Activated naive CD4-positive, alpha-beta T cell treated with anti-CD3 and anti-CD28 coated beads, Interleukin-2, amount 50 U/mL, for 24 hours (primary cell): Measurements from ENCODE around the gene FNBP1L.

Source experiments
- H3K27ac Mint-ChIP-seq: one replicate; pipeline ENCODE4 v1.8.0; 2021; ENCODE audit warnings: mild to moderate bottlenecking, mixed read lengths
- H3K27me3 Mint-ChIP-seq: one replicate; pipeline ENCODE4 v1.8.0; 2021; ENCODE audit warnings: mixed read lengths
- H3K36me3 Mint-ChIP-seq: one replicate; pipeline ENCODE4 v1.8.0; 2021; ENCODE audit warnings: mixed read lengths
- H3K4me1 Mint-ChIP-seq: one replicate; pipeline ENCODE4 v1.8.0; 2021; ENCODE audit warnings: mixed read lengths
- H3K4me3 Mint-ChIP-seq: one replicate; pipeline ENCODE4 v1.8.0; 2021; ENCODE audit warnings: mild to moderate bottlenecking, mixed read lengths
- H3K9me3 Mint-ChIP-seq: one replicate; pipeline ENCODE4 v1.8.0; 2021; ENCODE audit warnings: mixed read lengths

FNBP1L gene

DNA sequence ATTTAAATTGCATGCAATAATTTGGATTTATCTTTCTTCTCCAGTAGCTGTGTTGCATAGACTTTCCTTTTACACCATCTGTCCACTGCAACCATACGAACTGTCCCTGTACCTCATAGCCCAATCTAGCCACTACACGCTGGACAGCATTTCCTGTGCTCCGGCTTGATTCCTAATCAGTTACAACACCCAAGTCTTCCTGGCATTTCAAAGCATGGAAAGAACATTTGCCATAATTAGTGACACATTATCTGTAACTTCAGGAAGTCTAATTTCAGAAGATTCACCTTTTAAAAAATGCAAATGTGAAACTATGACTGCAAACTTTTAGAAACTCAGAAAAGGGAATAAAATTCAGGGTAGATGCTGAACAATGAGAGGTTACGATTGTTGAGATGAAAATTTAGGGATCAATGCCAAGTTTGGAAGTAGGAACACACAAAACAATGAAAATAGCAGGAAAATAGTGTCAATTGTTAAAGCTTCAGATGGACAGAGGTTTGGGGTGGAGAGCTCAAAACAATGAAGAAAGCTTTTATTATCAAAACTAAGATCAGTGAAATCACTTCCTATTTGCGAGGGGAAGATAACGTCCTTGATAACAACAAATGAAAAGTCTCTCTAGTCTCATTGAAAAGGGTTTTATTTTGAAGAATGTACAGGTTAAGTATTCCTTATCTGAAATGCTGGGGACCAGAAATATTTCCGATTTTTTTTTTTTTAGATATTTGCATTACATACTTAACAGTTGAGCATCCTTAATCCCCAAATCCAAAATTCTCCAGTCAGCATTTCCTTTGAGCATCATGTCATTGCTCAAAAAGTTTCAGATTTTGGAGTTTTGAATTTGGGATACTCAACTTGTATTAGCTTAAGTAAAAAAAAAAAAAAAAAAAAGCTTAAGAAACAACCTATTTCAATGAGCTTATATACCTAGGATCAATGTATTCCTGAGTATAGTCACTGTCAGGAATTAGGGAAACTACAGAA is 107.3 kb downstream of the FNBP1L start:
- H3K9me3 Mint-ChIP-seq = no peaks in the 10 kb centered on the region
- no peak overlapping the region for H3K4me3 Mint-ChIP-seq
- H3K4me1 Mint-ChIP-seq = peaks cover 15% of the 10 kb centered on the region
- H3K27me3 Mint-ChIP-seq = peaks cover 6% of the 10 kb centered on the region
- no peak overlapping the region for H3K27ac Mint-ChIP-seq
- no peaks in the 10 kb centered on the region for H3K36me3 Mint-ChIP-seq

DNA sequence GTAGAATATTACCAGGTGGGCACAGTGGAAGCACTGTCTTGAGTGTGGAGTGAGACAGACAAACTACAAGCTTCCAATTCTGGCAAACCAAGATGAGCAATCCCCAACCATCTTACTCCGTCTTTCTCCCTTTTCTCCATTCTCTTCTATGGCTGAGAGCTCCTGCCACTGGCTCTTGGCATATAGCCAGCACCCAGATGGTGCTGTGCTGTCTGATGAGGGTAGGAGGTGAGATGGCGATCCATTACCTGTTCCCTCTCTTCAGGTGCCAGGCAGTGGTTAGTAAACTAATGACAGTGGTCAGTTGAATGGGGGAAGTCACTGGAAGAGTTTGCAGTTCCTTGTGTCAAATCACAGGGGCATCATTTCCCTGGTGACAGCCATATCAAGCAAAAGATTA is 108.4 kb downstream of the FNBP1L start:
- H3K4me3 Mint-ChIP-seq = no peak overlapping the region
- H3K27me3 Mint-ChIP-seq = peaks cover 8% of the 10 kb centered on the region
- no peaks in the 10 kb centered on the region for H3K36me3 Mint-ChIP-seq
- H3K27ac Mint-ChIP-seq = no peak overlapping the region
- no peaks in the 10 kb centered on the region for H3K9me3 Mint-ChIP-seq
- H3K4me1 Mint-ChIP-seq = peaks cover 15% of the 10 kb centered on the region

DNA sequence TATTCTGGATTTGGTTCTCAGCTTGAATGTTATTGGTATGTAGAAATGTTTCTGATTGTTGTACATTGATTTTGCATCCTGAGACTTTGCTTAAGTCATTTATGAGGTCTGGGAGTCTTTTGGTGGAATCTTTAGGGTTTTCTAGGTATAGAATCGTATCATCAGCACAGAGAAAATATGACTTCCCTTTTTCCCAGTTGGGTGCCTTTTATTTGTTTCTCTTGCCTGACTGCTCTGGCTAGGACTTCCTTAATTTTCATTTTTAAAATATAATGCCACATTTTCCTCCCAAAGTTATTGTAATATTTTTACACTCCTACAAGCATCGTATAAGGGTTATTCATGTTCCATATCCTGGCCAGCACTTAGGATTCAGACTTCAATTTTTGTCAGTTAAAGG is 111.1 kb downstream of the FNBP1L start:
- Mint-ChIP-seq H3K27ac (no peak overlapping the region), H3K4me1 (peaks cover 14% of the 10 kb centered on the region), H3K27me3 (peaks cover 2% of the 10 kb centered on the region), H3K36me3 (no peaks in the 10 kb centered on the region), H3K9me3 (no peaks in the 10 kb centered on the region), H3K4me3 (no peak overlapping the region)

DNA sequence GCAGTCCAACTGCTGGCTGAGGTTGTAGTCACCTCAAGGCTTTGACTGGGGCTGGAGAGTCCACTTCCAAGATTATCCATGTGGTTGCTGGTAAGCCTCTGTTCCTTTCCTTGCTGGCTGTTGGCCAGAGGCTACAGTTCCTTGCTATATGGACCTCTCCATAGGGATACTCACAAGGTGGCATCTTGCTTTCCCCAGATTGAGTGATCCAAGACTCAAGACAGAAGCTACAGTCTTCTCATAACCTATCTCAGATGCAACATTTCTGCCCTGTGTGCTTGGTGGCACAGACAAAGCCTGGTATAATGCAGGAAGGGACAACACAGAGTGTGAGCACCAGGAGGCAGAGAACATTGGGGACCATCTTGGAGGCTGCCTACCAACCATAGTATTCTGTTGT is 111.8 kb downstream of the FNBP1L start:
- Mint-ChIP-seq H3K4me1 (peaks cover 8% of the 10 kb centered on the region), H3K9me3 (no peaks in the 10 kb centered on the region), H3K27me3 (peaks cover 2% of the 10 kb centered on the region), H3K36me3 (no peaks in the 10 kb centered on the region), H3K27ac (no peak overlapping the region), H3K4me3 (no peak overlapping the region)

DNA sequence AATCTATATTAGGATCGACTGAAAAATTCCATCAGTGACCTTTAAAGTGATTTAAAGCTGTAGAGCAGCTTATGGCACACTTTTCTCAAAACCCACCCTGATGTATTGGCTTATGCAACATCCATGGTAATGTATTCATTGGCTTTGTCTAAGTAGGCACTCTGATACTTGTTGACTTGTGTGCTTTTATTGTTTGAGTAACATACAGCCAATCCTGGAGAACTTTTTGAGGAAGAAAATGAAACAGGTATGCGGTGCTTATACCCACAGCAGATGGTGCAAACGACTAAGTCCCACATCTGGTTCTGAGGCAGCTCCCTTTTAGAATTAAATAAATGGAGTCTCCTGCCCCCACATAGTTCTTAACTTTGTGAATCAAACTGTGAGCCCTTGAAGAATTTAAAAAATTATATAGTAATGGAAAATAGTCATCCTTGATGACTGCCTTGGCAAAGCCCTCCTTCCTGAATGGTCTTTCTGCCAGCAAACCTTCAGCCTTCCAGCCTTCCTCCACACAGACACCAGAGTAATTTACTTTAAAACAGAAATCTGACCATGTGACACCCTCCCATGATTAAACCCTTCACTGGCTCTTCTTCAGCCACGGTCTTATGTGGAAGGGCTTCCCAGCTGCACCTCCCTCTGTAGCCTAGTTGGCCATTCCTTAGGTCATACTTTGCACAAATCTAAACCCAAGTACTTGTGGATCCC is 117.7 kb downstream of the FNBP1L start:
- no peaks in the 10 kb centered on the region for H3K4me1 Mint-ChIP-seq
- H3K27ac Mint-ChIP-seq = no peak overlapping the region

DNA sequence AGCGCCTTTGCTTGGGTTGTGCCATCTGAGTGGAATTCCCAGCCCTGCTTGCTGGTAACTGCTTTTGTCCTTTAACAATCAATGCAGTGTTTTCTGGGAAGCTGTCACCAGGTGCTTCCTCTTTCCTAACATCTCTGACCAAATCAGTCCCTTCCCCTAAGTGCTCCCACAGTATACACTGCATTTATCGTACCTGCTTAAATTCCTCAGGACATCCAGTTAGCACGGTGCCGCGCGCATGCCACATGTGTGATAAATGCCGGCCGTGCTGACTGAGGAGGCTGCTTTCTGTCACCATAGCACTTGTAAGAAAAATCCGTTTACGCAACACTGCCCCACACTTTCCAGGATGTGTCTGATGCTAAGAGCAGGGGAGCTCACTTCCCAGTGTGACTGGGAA is 118.3 kb downstream of the FNBP1L start:
- Mint-ChIP-seq H3K36me3 (no peaks in the 10 kb centered on the region), H3K27me3 (no peaks in the 10 kb centered on the region), H3K4me3 (no peak overlapping the region), H3K4me1 (no peaks in the 10 kb centered on the region), H3K9me3 (no peaks in the 10 kb centered on the region), H3K27ac (no peak overlapping the region)

More for the DNA sequence above, 117.7 kb downstream of the FNBP1L start:
- Mint-ChIP-seq H3K36me3 (no peaks in the 10 kb centered on the region), H3K4me3 (no peak overlapping the region), H3K27me3 (no peaks in the 10 kb centered on the region), H3K9me3 (no peaks in the 10 kb centered on the region)

DNA sequence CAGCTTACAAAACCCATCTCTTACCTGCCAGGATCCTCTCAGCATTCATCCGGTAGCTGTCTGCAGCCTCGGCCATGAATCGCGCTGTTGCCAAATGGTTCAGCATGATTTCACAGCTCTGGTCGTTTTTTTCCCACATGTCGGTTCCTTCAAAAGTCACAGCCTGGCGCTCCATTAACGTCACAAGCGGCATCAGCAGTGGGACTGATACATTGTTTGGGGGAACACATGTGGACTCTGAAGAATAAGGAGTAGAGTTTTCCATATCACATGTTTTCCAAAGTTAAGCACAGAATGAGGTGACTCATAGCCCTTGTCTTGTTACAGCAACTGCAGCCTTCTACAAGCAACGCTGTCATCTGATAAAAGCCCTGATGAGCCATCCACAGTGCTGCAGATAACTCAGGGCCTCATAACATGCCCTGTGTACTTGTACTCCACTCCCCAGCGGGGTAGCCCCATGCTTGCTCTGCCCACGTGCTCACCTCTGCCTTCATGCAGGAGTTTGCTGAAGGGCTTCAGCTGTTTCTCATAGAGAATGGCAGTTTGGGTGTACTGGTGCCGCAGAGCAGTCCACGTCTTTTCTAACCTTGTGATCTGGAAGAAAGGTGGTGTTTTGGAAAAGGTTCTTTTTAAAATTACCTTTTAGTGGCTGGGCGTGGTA is 119.5 kb downstream of the FNBP1L start:
- H3K4me3 Mint-ChIP-seq = no peak overlapping the region
- no peaks in the 10 kb centered on the region for H3K36me3 Mint-ChIP-seq
- no peaks in the 10 kb centered on the region for H3K9me3 Mint-ChIP-seq
- H3K27me3 Mint-ChIP-seq = no peaks in the 10 kb centered on the region
- no peaks in the 10 kb centered on the region for H3K4me1 Mint-ChIP-seq
- H3K27ac Mint-ChIP-seq = no peak overlapping the region

DNA sequence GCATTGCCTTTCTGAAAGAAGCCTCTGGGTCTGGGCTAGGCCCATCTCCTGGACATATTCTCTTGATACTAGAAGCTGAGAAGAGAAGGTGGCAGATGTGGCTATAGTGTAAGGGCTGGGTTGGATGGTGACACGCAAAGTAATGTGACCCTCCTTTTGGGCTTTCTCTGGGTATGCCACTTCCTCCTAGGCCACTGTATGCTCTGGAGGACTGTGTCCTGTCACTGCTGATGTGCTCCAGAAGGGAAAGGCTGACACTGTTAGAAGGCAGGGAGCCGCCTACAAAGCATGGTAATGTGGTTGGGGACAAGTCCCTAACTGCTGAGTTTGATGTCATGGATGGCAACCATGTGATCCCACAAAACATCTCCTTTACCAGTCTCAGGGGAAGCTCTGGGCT is 121.6 kb downstream of the FNBP1L start:
- Mint-ChIP-seq H3K4me1 (no peaks in the 10 kb centered on the region), H3K9me3 (no peaks in the 10 kb centered on the region), H3K27ac (no peak overlapping the region), H3K36me3 (no peaks in the 10 kb centered on the region), H3K4me3 (no peak overlapping the region), H3K27me3 (no peaks in the 10 kb centered on the region)

DNA sequence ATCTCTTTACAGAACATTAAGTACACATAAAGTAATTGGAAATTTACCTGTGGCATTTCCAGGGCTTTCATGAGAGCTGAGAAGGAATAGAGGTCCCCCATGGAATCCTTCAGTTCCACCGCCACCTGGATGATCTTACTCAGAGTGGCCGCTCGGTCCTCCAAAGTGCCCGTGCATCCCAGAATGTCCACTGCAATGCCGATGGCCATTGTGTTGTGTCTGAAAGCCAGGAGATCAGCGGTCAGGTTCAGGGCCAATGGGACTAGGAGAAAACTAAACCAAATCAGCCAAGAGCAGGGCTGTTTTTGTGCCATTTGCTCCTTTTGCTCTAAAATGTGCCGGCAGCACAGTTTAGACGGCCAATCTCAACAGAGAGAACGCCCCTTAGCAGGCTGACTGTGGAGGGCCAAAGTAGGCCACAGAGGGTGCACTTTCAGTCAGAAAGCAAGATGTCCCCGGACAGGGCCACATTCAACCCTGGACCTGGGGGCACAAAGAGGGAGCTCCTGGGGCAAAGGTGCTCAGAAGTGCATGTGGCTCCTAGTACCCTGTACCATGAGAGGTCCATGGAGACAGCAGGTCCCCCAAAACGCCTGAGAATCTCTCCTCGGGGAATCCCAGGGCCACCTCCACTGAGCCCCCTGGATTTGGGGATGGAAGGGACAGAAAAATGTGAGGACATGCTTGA is 123.8 kb downstream of the FNBP1L start:
- Mint-ChIP-seq H3K36me3 (no peaks in the 10 kb centered on the region), H3K27me3 (no peaks in the 10 kb centered on the region), H3K4me1 (no peaks in the 10 kb centered on the region), H3K9me3 (no peaks in the 10 kb centered on the region), H3K4me3 (no peak overlapping the region), H3K27ac (no peak overlapping the region)

DNA sequence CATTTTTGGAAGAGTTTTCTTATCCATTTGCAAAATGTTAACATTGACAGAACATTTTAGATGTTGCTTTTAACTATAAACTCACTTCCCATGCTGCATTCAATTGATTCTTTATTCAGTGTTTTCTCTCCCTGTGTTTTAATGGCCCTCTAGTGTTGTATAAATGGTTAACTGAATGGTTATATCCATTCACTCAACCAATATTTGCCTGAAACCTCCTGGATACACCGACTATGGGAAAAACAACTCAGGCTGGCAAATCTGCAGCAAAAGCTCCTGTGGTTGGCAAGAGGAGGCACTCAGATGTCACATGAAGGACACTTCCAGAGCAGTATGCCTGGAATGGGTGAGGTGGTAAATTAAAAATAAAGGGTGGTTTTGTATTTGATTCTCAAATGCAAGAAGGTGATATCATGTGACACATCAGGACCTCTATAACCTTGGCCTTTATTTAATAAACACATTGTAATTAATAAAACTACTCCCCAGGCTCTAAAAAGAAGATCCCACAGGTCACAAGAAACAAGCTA is 126.1 kb downstream of the FNBP1L start:
- Mint-ChIP-seq H3K27ac (no peak overlapping the region), H3K36me3 (no peaks in the 10 kb centered on the region), H3K4me1 (no peaks in the 10 kb centered on the region), H3K4me3 (no peak overlapping the region), H3K27me3 (no peaks in the 10 kb centered on the region), H3K9me3 (no peaks in the 10 kb centered on the region)

DNA sequence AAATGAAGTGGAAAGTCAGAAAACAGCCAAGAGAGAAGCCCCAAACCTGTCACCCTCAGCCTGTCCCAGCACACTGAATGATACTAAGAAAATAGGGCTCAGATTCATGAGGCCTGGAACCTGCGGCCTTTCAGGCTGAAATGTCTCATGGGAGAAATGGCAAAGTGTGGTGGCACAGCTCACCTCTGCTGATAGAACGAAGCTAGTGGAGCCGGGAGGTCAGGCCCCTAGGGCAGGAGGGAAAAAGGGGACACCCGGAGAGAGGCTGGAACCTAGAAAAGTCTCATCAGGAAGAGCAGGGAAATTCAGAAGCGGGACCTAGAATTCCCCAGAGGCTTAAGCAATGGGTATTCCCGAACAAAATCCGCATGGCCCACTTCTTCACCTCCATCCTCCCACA is 126.6 kb downstream of the FNBP1L start:
- H3K4me1 Mint-ChIP-seq = no peaks in the 10 kb centered on the region
- no peaks in the 10 kb centered on the region for H3K9me3 Mint-ChIP-seq
- no peak overlapping the region for H3K27ac Mint-ChIP-seq
- H3K4me3 Mint-ChIP-seq = no peak overlapping the region
- H3K27me3 Mint-ChIP-seq = no peaks in the 10 kb centered on the region
- no peaks in the 10 kb centered on the region for H3K36me3 Mint-ChIP-seq

DNA sequence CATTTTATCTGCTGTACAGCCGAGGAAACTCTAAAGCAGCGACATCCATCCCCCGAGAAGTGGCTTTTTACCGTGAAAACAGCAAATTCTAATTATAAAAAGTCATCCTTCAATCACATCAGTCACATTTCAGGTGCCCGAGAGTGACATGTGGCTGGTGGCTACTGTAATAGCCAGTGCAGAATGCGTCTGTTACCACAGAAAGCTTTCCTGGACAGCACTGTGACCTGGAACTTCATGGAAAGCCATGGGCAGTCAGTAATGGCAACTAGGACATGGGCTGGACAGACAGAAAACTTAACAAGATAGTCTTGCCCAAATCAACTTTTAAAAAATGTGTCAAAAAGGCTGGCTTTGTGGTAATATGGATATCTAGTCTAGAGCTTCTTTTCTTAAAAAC is 127.1 kb downstream of the FNBP1L start:
- Mint-ChIP-seq H3K27me3 (no peaks in the 10 kb centered on the region), H3K36me3 (no peaks in the 10 kb centered on the region), H3K4me1 (no peaks in the 10 kb centered on the region), H3K27ac (no peak overlapping the region), H3K9me3 (no peaks in the 10 kb centered on the region), H3K4me3 (no peak overlapping the region)

DNA sequence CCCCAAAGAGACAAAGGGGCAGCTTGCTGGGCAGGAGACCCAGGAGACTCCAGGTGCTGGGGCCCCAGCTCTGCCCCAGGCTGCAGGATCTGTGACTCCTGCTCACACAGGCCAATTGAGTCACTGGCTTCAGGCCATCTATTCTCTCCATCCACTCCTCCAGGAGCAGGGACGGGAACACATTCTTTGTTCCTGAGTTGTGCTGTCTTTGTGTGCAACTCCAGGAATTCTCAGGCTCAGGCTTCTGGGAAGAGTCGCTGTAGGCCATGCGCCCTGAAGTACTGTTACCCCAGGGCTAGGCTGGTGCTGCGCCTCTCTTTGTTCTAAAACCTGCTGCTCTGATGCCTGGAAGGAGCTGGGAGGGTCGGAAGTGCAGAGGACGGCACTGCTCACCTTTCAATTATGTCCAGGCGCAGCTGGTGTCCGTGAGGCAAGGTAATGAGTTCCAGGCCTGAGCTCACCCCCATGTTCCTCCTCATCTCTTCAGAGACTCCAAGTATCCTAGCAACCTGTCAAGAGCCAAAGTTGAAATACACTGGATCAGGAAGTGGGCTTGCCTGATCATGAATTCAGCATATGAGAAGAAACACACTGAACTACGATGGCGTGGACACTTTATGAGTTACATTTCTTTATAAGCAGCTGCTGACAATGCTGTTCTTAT is 127.8 kb downstream of the FNBP1L start:
- no peaks in the 10 kb centered on the region for H3K36me3 Mint-ChIP-seq
- no peaks in the 10 kb centered on the region for H3K9me3 Mint-ChIP-seq
- H3K4me3 Mint-ChIP-seq = no peak overlapping the region
- H3K27me3 Mint-ChIP-seq = no peaks in the 10 kb centered on the region
- H3K27ac Mint-ChIP-seq = no peak overlapping the region
- no peaks in the 10 kb centered on the region for H3K4me1 Mint-ChIP-seq

DNA sequence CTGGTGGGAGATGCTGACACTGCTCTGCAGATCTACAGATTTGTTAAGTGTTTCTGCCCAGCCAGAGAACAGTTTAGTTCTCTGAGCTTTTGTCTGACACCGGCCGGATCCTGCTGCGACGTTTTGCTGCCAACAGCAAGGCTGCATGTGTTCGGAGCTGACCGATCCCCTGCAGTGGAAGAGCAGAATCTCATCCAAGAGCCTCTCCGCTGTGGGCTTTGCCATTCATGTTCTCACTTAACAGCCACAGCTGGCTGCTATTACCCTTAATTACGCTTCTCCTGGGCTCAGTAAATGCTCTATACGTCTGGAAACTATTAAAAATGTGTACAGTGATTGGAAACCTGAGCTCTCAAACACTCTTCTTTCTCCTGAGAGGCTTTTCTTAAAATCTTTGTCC is 128.4 kb downstream of the FNBP1L start:
- Mint-ChIP-seq H3K4me3 (no peak overlapping the region), H3K9me3 (no peaks in the 10 kb centered on the region), H3K4me1 (no peaks in the 10 kb centered on the region), H3K27ac (no peak overlapping the region), H3K36me3 (no peaks in the 10 kb centered on the region), H3K27me3 (no peaks in the 10 kb centered on the region)

DNA sequence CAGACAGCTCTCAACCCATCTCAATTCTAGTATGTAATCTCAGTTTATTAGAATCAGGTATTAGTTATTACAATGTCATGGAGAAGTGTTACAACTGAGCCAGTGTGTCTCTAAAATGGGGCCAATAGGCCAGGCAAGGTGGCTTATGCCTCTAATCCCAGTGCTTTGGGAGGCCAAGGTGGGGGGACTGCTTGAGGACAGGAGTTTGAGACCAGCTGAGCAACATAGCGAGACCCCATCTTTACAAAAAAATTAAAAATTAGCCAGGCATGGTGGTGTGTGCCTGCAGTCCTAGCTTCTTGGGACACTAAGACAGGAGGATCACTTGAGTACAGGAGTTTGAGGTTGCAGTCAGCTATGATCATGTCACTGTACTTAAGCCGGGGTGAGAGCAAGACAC is 128.8 kb downstream of the FNBP1L start:
- Mint-ChIP-seq H3K27ac (no peak overlapping the region), H3K4me3 (no peak overlapping the region), H3K36me3 (no peaks in the 10 kb centered on the region), H3K27me3 (no peaks in the 10 kb centered on the region), H3K9me3 (no peaks in the 10 kb centered on the region), H3K4me1 (no peaks in the 10 kb centered on the region)
